HG03575 (cell line): ENCODE measurements around the gene WDR1.

Experiments used
- ATAC-seq: cut with Tn5 transposase; IDR thresholded peaks from one replicate; pipeline ENCODE4 v1.9.1; 2021; ENCODE audit not compliant: unreplicated experiment, insufficient number of reproducible peaks, low FRiP score; ENCODE audit errors: extremely low read depth

Gene WDR1

DNA sequence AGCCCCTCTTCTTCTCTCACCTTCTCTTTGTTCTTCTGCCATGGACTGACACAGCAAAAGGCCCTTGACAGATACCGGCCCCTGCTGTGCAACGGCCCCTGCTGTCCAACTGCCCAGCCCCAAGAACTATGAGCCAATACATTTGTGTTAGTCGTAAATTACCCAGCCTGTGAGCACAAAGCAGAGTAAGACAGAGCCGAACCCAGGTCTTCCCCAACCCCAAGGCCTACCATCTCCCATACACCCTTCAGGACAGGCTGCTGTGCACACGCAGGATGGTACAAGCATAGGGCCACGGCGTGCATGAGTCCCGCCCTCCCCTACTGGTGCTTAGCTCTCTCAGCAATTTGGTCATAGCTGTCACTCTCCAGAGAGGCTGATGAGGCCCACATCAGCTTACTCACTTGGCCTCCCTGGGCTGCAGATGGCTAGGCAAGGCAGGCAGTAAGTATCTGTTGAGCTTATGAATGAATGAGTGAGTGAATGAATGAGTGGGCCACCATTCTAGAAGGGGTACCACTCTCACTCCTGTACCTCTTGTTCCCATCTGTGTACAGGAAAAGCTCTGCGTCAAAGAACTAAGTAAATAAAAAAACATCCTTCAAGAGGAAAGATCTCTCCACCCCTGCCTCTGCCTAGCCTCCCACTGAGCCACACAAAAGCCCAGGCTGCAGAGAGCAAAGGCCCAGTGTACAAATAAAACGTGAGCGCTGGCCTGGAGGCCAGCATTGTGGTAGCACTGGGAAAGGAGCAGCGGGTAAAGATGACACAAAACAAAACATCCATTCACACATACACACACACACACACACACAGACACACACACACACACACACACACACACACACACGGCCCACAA lies 13.9 kb downstream of the WDR1 start:
- no peak for ATAC-seq

DNA sequence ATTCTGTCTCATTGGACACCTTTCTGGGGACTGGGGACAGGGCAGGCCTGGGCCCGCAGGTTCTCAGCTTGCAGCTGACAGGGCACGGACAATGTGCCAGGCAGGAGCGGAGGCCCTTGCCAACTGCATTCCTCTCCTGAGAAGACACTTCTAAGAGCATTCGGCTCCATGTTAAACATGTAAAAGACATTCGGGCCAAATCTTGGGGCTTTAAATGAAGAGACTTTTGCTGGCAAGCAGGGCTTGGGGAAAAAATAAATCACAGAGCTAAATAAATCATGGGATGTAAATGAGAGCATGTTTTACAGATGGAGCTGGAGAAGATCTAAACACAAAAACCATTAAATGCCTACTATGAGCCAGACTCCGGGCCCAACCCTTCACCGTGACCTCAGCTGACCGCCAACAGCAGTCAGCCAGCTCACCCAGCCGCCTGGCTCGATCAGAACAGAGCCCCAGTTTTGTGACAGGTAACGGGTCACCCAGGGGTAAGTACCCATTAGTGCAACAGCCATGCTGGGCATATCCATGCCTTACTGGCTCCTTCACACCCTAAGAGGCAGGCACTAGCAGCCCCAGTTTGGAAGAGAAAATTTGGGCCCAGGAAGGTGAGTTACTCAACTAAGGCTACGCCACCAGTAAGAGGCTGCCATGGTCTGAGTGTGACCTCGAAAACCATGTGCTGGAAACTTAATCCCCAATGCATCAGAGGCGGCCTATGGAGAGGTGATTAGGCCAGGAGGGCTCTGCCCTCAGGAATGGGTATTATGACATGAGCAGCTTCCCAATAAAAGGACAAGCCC lies 14.7 kb downstream of the WDR1 start:
- ATAC-seq, result no peak

- ATAC-seq, result no peak
These were observed 15.8 kb downstream of the WDR1 start for GRCh38 chr4:10100734-10101216.

DNA sequence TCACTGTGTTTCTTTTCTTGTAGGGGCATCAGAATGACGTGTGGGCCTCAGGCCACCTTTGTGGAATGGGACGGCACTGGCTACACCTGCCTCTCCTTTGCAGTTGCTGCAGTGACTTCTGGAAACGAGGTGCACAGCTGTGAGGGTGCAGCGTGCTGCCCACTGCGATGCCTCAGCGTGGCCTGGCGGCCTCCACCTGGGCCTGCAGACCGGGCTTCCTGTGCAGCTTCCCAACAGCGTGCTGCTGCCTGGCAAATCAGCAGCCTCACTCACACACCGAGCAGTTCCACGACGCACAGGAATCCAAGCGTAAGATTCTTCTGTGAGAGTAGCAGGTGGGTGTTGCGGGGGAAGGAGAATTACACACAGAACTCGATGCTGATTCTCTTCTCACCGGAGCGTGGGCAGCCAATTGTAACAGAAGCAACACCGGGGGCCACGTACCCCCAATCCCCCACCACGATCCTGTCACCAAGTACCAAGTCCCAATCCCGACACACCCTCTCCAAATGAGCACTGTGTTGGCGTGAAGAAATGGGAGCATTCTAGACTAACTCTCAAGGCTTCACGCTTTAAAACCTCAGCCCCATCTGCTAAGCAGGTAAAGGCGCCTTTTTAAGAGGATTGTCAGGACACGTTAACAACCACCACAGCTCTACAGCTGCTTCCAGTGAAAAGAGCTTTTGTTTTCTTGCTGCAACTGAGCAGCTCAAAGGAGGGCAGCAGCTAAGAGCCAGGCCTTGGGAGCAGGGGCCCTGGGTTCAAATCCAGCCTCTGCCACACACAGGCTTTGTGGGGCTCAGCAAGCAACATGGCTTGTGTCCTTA lies 16.9 kb downstream of the WDR1 start:
- ATAC-seq, result no peak

- ATAC-seq, result no peak
These were observed 17.8 kb downstream of the WDR1 start for GRCh38 chr4:10098780-10099160.

DNA sequence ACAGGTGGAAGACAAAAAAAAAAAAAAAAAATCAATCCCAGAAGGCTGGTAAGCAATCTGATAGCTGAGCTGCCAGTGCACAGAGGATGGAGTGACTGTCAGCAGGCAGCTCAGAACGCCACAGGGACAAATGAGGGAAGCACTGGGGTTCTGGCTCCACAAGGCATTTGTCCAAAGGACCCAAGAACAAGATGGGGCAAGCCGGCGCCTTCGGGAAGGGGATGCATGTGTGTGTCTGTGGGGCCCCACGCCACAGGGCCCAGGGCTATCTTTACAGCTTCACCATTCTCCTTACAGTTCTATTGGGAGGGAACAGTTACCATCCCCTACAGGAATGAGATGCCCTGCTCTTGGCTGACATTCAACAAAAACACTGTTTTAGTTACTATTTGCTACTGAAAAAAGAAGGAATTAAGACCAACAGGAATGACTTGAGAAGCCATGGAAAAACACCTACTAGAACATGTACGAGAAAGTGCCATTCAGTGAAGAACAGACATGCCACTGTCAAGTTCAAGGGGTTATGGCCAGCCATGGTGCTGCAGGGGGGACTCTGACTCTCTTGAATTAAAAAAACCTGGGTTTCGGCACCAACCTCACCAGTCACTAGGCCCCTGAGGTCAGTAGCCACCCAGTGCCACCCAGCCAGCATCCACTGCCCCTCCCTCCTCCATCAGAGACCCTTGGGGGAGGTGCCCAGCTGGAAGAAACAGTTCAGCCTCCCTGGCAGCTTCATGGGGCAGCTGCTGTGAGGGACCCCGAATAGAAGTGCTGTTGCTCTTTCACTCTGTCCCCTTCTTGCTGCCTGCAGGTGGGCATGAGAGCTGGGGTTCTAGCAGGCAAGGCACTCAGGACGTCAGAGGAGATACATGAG lies 18.5 kb downstream of the WDR1 start:
- ATAC-seq, result no peak

GRCh38 chr4:10096978-10097335 lies 19.6 kb downstream of the WDR1 start:
- ATAC-seq, result no peak

DNA sequence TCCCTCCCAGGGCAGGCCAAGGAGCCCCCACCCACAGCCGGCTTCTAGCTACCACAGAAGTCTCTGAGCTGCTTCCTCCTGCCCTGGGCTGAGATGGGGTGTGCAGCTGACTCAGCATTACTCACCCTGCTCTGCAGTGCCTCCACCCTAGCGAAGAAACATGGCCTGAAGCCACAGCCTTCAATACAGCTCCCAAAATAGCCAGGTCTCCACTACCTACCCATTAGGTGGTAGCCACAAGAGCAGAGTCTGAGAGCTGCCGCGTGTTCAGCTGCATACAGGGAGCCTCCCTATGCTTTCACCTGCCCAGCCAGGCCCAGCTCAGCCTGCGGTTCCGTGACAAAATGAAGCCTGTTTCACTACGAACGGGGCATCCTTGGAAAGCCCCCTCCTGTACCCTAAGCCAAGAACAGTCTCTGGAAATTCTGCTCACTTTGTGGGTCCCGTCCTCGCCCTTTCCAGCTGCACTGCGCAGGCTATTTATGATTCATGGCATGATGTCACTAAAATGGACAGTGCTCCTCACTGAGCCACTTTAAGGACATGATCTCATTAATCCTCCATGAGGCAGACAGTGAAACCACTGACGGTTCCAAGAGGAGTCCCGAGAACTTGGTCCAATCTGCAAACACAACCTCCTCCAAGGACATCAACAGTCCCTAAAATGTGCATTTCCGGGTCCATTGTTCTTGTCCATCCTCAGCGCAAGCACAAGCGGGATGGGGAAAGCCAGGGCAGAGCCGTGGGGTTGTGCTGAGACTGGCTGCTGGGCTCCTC lies 20.2 kb downstream of the WDR1 start:
- ATAC-seq, result peak; percentile 90

GRCh38 chr4:10095296-10095991 lies 21.2 kb downstream of the WDR1 start:
- ATAC-seq, result no peak

DNA sequence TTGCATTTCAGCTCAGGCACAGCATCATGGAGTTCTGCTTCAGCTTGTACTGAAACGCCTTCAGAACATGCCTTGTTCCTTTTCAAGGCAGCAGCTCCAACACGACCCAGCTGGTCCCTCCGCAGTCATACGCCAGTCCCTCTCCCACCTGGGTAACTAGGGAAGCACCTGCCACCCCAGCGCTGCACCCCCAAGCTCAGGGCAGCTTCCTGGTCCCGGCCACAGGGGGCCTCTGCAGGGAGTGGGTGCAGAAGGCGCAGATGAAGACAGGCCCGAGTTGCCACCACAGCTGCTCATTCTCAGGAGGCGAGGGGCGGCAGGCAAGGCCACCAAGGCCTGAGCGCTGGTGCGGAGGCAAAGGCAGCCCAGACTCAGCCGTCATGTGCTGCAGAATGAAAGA lies 21.8 kb downstream of the WDR1 start:
- ATAC-seq, result no peak

DNA sequence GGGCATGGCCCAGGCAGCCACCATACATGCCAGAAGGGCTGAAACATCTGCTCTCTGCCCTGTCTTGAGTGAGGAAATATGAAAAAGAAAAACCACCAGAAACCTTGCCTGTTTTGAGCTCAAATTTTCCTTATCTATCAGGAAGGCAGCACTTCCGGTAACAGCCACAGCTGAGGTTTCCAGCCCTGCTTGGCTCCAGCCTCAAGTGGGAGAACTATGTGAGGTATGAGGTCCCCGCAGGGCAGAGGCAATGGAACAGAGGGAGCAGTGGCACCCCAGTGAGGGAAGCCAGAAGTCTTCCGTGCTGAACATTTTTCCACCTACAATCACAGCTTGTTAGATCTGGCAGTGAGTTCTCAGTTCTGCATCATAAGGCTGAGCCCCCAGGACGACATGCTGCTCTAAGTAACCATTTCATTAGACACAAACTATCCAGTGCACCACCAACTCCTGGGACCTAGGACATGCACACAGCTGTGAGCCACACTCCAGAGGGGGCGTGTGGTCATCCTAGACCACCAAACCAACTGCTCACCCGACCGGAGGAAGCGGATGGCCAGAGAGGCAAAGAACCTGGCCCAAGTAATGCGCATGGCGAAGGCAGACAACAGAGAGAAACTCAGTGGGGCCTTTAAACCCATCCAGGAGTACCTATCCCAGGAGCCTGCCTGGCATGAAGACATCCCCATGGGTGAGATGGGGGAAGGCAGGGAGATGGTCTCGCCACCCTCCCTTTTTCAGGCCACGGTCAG lies 22.6 kb downstream of the WDR1 start:
- ATAC-seq, result no peak

- ATAC-seq, result no peak
These were observed 23.4 kb downstream of the WDR1 start for GRCh38 chr4:10093271-10093621.

GRCh38 chr4:10092481-10093270 lies 23.9 kb downstream of the WDR1 start:
- ATAC-seq, result no peak

DNA sequence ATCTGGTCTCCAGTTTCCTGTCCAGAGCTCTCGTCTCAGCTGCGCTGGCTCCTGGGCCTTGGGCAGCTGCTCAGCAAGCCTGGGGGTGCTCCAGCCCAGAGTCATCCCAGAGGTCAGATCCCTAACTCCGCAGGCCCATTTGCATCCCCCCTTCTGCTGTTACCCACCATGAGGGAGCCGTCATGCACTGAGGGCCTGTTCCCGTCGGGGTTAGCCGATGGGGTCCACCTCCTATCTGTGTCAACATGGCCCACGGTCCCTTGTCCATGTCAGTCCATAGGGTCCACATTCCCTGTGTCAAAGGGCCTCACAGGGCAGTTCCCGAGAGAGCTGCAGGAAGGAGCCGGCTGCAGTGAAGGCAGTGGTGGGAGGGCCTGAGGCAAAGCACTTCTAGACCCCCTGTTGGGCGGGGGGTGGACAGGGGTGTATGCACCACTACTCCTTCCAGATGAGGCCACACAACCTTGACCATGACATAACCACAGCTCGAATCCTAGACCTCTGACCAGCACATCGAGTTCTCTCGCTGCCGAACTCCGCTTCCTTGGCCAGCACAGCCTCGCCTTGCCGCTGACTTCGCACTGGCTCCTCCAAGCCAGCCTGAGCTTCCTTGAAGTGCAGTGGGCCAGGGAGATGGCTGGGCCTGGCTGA lies 24.9 kb downstream of the WDR1 start:
- ATAC-seq, result no peak

- ATAC-seq, result no peak
These were observed 25.9 kb downstream of the WDR1 start for GRCh38 chr4:10090467-10091250.
